Ascending aorta (tissue), 2 donors: ENCODE measurements around the gene CNOT4. TPM values are rescaled to one million over a fixed set of nuclear protein-coding genes. Genes with fewer than 3 reads are reported as not detected.
"Not testable (repeated sequence)": the region's sequence is repeated elsewhere in the genome, so short reads cannot be mapped to it uniquely, and the experiment has no call there.

Experiments
- DNase-seq, 2 donors: peaks; one replicate each; pipeline ENCODE4 v3.0.0-alpha.2; 2019; ENCODE audit warnings: low spot score in 2 of 2
- H3K27ac ChIP-seq, 2 donors: fragments of 200-600 bp; sonication (generic); one replicate each; pipeline ENCODE4 v1.5.1; 2016 to 2017; ENCODE audit warnings: mild to moderate bottlenecking in 1 of 2
- H3K27me3 ChIP-seq: fragments of 200-600 bp; sonication (generic); one replicate; pipeline ENCODE4 v1.5.1; 2017
- H3K36me3 ChIP-seq, 2 donors: fragments of 200-600 bp; sonication (generic); one replicate each; pipeline ENCODE4 v1.5.1; 2016
- H3K4me1 ChIP-seq, 2 donors: fragments of 200-600 bp; sonication (generic); one replicate each; pipeline ENCODE4 v1.5.1; 2016 to 2017; ENCODE audit warnings: mild to moderate bottlenecking in 1 of 2
- H3K4me3 ChIP-seq, 2 donors: fragments of 200-600 bp; sonication (generic); one replicate each; pipeline ENCODE4 v1.5.1; 2016 to 2017; ENCODE audit warnings: mild to moderate bottlenecking in 1 of 2
- H3K9me3 ChIP-seq, 2 donors: fragments of 200-600 bp; sonication (generic); one replicate each; pipeline ENCODE4 v1.5.1; 2016
- intact Hi-C: fragments of 100-400 bp; cut with DNase I; formaldehyde crosslinking; loops from one replicate; pipeline ENCODE4 v1.15.1; 2023
- total RNA-seq: library from RNA; depleted of rRNA; stranded (reverse); fragments of >200 nt; gene quantifications from one replicate; pipeline ENCODE4 v1.1.0, GENCODE V29; 2016
- TF ChIP-seq, protein P1 (sequence below), 3 experiments: fragments of 200-600 bp in 2 of 3; fragments of 450-650 bp in 1 of 3; sonication (generic) in 2 of 3; IDR thresholded peaks; one replicate each; pipeline ENCODE4 v1.5.1; 2016 to 2019; ENCODE audit warnings: antibody characterized with exemption in 3 of 3, mild to moderate bottlenecking in 1 of 3, moderate library complexity in 1 of 3

The CNOT4 gene
- total RNA-seq, 1 donor from 2014 or later: 14.8 TPM

DNA sequence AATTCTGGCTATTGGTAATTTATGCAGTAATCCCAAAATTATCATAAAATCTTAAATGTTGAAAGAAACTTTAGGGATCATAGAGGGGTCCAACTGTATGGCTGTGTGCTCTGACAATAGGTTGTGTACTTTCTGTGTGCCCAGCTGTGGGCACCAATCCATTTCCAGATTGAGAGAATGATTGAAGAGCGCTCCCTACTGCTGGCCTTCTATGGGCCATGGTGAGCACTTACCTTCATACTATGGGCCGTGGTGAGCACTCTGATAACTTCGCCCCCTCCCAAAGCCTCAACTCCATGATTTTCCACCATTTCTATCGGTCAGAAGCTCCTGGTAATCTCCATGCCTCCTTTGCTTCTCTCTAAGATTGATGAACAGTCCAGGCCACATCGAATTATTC is 157.6 kb downstream of the CNOT4 start:
- intact Hi-C loops: no loop called here
- Histone ChIP-seq H3K4me1 (no peaks in the 10 kb centered on the region), H3K9me3 (no peaks in the 10 kb centered on the region), H3K27me3 (no peaks in the 10 kb centered on the region), H3K36me3 (no peaks in the 10 kb centered on the region), H3K4me3 (no peak overlapping the region), H3K27ac (no peak overlapping the region)
- TF ChIP-seq, protein P1, sequence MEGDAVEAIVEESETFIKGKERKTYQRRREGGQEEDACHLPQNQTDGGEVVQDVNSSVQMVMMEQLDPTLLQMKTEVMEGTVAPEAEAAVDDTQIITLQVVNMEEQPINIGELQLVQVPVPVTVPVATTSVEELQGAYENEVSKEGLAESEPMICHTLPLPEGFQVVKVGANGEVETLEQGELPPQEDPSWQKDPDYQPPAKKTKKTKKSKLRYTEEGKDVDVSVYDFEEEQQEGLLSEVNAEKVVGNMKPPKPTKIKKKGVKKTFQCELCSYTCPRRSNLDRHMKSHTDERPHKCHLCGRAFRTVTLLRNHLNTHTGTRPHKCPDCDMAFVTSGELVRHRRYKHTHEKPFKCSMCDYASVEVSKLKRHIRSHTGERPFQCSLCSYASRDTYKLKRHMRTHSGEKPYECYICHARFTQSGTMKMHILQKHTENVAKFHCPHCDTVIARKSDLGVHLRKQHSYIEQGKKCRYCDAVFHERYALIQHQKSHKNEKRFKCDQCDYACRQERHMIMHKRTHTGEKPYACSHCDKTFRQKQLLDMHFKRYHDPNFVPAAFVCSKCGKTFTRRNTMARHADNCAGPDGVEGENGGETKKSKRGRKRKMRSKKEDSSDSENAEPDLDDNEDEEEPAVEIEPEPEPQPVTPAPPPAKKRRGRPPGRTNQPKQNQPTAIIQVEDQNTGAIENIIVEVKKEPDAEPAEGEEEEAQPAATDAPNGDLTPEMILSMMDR (IDR thresholded peaks at IDR 0.05): no peak
- no peak for DNase-seq

DNA sequence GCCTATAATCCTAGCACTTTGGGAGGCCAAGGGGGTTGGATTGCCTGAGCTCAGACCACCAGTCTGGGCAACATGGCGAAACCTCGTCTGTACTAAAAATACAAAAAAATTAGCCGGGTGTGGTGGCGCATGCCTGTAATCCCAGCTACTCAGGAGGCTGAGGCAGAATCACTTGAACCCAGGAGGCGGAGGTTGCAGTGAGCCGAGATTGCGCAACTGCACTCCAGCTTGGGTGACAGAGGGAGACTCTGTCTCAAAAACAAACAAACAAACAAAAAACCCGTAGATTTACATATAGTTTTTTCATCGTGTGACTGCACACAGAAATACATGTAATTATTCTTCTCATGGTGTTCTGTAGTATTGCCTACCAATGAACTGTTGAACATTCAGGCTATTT is 158.8 kb downstream of the CNOT4 start:
- DNase-seq, H3K4me3 ChIP-seq, H3K4me1 ChIP-seq, H3K27me3 ChIP-seq, H3K36me3 ChIP-seq, intact Hi-C loops, H3K9me3 ChIP-seq, H3K27ac ChIP-seq: not testable (repeated sequence)

DNA sequence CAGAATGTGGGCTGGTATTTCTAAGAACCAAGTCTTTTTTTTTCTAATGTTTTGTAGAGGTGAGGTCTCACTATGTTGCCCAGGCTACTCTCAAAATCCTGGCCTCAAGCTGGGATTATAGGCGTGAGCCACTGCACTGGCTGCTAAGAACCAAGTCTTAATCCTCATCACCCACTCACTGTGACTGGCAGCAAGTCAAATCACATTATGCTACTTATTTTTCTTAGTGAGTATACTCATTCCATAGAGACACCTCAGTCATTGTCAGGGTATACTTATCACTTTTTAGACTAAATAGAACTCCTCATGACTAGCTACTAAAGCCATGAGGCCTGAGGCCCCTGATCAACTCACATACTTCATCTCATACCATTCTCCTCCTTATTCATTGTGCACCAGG is 160.2 kb downstream of the CNOT4 start:
- TF ChIP-seq, protein P1 (IDR thresholded peaks at IDR 0.05): no peak
- intact Hi-C loops: no loop called here
- no peak overlapping the region for H3K4me3 ChIP-seq

GRCh38 chr7:135348493-135348892 is 161.4 kb downstream of the CNOT4 start:
- TF ChIP-seq, protein P1 (IDR thresholded peaks at IDR 0.05): no peak
- no peaks in the 10 kb centered on the region for H3K9me3 ChIP-seq
- no peaks in the 10 kb centered on the region for H3K36me3 ChIP-seq
- no peaks in the 10 kb centered on the region for H3K4me1 ChIP-seq
- DNase-seq: no peak
- intact Hi-C loops: no loop called here
- H3K4me3 ChIP-seq: no peak overlapping the region
- H3K27me3 ChIP-seq: no peaks in the 10 kb centered on the region
- no peak overlapping the region for H3K27ac ChIP-seq

More for the DNA sequence above, 160.2 kb downstream of the CNOT4 start:
- no peaks in the 10 kb centered on the region for H3K9me3 ChIP-seq
- H3K4me1 ChIP-seq: no peaks in the 10 kb centered on the region
- H3K36me3 ChIP-seq: no peaks in the 10 kb centered on the region
- no peak for DNase-seq
- no peaks in the 10 kb centered on the region for H3K27me3 ChIP-seq
- H3K27ac ChIP-seq: no peak overlapping the region

- Histone ChIP-seq H3K9me3 (no peaks in the 10 kb centered on the region), H3K36me3 (no peaks in the 10 kb centered on the region), H3K4me1 (no peaks in the 10 kb centered on the region), H3K27me3 (no peaks in the 10 kb centered on the region), H3K27ac (no peak overlapping the region), H3K4me3 (no peak overlapping the region)
- intact Hi-C loops: no loop called here
- TF ChIP-seq, protein P1 (IDR thresholded peaks at IDR 0.05): no peak
- DNase-seq: no peak
These were observed 166.5 kb downstream of the CNOT4 start for GRCh38 chr7:135343361-135343760.

- H3K27ac ChIP-seq: no peak overlapping the region
- TF ChIP-seq, protein P1 (IDR thresholded peaks at IDR 0.05): no peak
These were observed 167.0 kb downstream of the CNOT4 start for GRCh38 chr7:135342887-135343286.

More at GRCh38 chr7:135342887-135343286, 167.0 kb downstream of the CNOT4 start:
- no peak for DNase-seq
- H3K4me1 ChIP-seq: no peaks in the 10 kb centered on the region
- no peak overlapping the region for H3K4me3 ChIP-seq
- no peaks in the 10 kb centered on the region for H3K36me3 ChIP-seq
- H3K27me3 ChIP-seq: no peaks in the 10 kb centered on the region
- intact Hi-C loops: no loop called here
- no peaks in the 10 kb centered on the region for H3K9me3 ChIP-seq
